ENCODE measurements around the gene SORL1.
A peak's percentile ranks its signal among the peaks of the same experiment; 100 is the strongest.

Gene SORL1

DNA sequence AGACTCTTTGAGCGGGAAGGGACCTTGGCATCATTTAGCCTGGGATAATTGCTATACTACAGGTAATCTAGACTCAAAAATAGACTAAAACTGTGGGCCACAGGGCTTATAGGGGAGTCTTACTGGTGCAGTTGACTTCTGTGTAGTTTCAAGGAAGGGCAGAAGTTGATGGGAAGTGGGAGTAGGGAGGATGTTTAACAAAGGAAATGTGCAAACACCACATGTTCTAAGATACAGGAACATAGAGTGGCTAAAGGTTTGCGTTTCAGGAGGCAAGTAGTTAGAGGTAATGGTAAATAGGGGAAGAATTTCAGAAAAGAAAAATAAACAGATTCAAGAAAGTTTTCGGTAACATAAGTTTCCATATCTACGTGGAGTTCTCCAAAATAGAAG, 14.4 kb upstream of the SORL1 start:
- Mint-ChIP-seq H3K4me3 (no peak overlapping the region), H3K4me1 (ENCODE audit: low read depth) (peaks cover 20% of the 10 kb centered on the region), H3K27me3 (ENCODE audit: low read depth) (peaks cover 2% of the 10 kb centered on the region), H3K9me3 (no peaks in the 10 kb centered on the region), H3K36me3 (ENCODE audit: low read depth) (peaks cover 8% of the 10 kb centered on the region), H3K27ac (no peak overlapping the region)

DNA sequence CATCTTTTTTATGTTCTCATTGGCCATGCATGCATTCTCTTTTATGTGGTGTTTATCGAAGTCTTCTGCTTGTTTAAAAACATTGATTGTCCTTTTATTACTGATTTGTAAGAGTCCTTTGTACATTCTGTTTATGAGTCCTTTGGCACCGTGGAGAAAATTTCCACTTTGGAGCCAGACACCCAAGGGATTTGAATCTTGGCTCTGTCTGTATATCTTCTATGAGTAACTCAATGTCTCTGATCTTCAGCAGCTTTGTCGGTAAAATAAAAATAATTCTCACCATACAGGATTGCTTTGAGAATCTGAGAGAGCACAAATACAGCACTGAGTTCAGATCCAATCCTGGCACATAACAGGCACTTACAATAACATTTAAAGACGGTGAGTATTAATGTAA, 12.8 kb upstream of the SORL1 start:
- no peak overlapping the region for H3K27ac Mint-ChIP-seq
- H3K4me3 Mint-ChIP-seq: no peak overlapping the region
- peaks cover 2% of the 10 kb centered on the region for H3K27me3 Mint-ChIP-seq (ENCODE audit: low read depth)
- H3K4me1 Mint-ChIP-seq (ENCODE audit: low read depth): peaks cover 24% of the 10 kb centered on the region
- no peaks in the 10 kb centered on the region for H3K9me3 Mint-ChIP-seq
- peaks cover 11% of the 10 kb centered on the region for H3K36me3 Mint-ChIP-seq (ENCODE audit: low read depth)

DNA sequence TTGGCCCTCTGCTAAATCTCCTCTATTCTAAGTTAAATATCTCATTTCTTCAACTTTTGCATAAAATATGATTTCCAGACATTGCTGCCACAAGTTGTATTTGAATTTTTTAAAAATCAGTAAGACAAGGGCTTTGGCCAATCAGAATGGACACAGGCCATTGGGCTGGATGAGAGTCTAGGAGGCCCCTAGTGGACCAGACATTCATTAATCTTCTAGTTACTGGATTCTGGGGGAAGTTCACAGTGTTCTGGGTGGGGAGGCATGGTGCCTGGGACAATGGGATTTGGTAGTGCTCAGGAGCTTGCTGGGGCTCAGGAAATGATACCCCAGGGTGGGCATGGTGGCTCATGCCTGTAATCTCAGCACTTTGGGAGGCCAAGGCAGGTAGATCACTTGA, 12.4 kb upstream of the SORL1 start:
- Mint-ChIP-seq H3K36me3 (ENCODE audit: low read depth) (peaks cover 13% of the 10 kb centered on the region), H3K4me3 (no peak overlapping the region), H3K9me3 (no peaks in the 10 kb centered on the region), H3K4me1 (ENCODE audit: low read depth) (peaks cover 28% of the 10 kb centered on the region), H3K27me3 (ENCODE audit: low read depth) (peaks cover 2% of the 10 kb centered on the region), H3K27ac (no peak overlapping the region)

DNA sequence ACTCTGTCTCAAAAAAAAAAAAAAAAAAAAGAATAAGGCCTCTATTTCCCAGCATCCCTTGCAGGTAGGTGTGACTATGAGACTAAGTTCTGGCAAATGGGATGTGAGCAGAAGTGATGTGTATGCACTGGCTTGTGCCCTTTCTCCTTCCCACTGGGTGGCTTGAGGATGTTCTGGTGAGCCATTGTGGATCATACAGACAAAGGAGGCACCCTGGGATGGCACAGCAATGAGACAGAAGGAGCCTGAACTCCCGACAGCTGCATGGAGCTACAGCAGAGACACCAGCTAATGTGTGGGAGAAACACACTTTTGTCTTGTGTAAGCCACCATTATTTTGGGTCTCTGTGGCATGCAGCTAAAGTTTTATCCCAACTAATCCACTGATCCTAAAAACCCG, 10.6 kb upstream of the SORL1 start:
- Mint-ChIP-seq H3K4me3 (no peak overlapping the region), H3K36me3 (ENCODE audit: low read depth) (peaks cover 18% of the 10 kb centered on the region), H3K27ac (no peak overlapping the region), H3K9me3 (no peaks in the 10 kb centered on the region), H3K27me3 (ENCODE audit: low read depth) (no peaks in the 10 kb centered on the region), H3K4me1 (ENCODE audit: low read depth) (peaks cover 34% of the 10 kb centered on the region)

DNA sequence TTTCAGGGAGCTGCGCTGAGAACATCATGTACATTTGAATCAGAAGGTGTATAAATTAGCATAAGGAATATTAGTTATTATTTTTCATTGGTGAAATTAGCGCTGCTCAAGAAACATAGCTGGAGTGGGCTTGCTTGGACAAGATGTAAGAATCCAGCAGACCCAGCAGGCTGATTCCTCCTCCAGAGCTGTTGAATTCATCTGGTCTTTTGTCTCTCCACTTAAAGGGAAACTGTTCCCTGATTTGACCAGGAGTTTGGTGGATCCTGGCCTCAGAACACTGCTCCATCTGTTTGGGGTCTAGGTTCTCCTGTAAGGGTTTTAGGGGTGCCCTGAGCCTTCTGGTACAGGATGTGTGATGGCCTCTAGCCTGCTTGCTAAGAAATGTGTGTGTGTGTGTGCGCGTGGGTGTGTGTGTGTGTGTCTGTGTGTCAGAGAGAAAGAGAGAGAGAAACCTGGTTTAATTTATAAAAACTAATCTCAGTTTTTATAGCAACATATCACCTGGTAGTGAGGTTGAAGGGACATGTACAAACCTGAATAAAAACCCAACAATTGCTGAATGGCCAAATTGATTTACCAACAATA, 8.3 kb upstream of the SORL1 start:
- H3K4me3 Mint-ChIP-seq: no peak overlapping the region
- peaks cover 41% of the 10 kb centered on the region for H3K4me1 Mint-ChIP-seq (ENCODE audit: low read depth)
- peaks cover 30% of the 10 kb centered on the region for H3K36me3 Mint-ChIP-seq (ENCODE audit: low read depth)
- H3K27me3 Mint-ChIP-seq (ENCODE audit: low read depth): no peaks in the 10 kb centered on the region
- H3K9me3 Mint-ChIP-seq: no peaks in the 10 kb centered on the region
- H3K27ac Mint-ChIP-seq: peak overlapping the region; percentile 52

DNA sequence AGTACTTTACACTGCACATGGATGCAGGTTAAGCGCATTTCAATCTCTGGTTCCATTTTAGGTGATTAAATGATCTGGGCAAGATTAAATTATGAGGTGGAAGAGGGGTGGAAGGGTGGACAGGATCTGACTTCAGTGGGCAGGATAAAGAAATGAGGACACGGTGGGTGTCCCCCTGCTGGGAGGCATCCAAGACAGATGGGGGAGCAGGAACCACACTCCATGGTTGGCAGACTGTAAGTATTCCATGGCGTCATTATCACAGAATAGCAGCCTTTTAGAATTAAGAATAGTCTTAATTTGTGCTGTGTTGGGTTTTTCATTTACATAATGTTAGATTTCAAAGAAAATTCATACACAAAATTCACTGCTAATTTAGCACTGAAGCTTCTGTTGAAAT, 7.6 kb upstream of the SORL1 start:
- Mint-ChIP-seq H3K4me3 (no peak overlapping the region), H3K27ac (no peak overlapping the region), H3K36me3 (ENCODE audit: low read depth) (peaks cover 28% of the 10 kb centered on the region), H3K4me1 (ENCODE audit: low read depth) (peaks cover 48% of the 10 kb centered on the region), H3K27me3 (ENCODE audit: low read depth) (no peaks in the 10 kb centered on the region), H3K9me3 (no peaks in the 10 kb centered on the region)

DNA sequence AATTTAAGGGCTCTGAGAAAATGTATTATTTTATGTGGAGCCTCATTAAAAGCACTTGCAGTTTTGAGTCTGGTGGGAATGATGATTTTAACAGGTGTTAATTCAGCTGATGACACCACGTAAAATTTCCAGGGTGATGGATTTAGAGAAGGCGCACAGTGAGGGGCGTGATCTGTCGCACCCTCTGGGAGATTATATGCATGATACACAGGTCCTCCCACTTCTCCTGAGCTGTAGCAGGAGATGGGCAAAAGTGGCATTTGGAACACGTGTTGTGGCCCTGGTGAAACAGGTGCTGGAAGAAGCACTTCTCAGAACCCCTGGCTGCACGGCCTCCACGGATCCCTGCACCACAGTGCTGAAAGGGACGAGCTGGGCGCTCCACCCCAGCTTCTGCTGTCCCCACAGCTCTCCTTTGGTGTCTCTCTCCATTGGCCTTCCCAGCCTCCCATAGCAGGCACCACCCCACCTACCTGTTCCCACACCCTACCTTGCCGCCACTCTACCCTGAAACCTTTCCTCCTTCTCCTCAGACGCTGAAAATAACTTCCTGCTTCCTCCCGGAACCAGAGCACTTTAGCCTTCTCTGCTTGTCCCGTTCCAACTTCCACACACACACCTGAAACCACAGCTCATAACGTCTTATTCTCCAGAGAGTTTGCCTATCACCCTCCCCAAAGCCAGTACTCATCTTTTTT, 6.9 kb upstream of the SORL1 start:
- no peaks in the 10 kb centered on the region for H3K27me3 Mint-ChIP-seq (ENCODE audit: low read depth)
- peak overlapping the region; percentile 6 for H3K4me3 Mint-ChIP-seq
- peaks cover 55% of the 10 kb centered on the region for H3K4me1 Mint-ChIP-seq (ENCODE audit: low read depth)
- H3K36me3 Mint-ChIP-seq (ENCODE audit: low read depth): peaks cover 28% of the 10 kb centered on the region
- H3K27ac Mint-ChIP-seq: peak overlapping the region; percentile 47
- H3K9me3 Mint-ChIP-seq: no peaks in the 10 kb centered on the region

DNA sequence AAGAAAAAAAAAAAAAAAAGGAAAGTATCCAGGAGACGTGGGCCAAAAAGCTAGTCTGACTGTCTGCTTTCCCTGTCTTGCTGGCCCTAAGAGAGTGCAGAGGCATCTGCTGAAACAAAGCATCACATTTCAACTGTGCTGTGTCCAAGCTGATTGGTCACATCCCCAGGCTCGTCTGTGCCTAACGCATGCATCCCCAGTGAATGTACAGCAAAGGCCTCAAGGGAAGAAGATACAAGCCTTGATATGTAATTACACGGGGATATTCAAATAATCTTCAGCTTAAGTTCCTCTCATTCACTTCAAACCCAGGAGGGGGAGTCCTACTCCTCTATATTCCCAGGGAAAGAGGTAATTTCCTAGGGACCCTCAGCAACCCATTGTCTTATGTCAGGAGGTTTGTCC, 5.4 kb upstream of the SORL1 start:
- no peaks in the 10 kb centered on the region for H3K27me3 Mint-ChIP-seq (ENCODE audit: low read depth)
- no peaks in the 10 kb centered on the region for H3K9me3 Mint-ChIP-seq
- H3K36me3 Mint-ChIP-seq (ENCODE audit: low read depth): peaks cover 30% of the 10 kb centered on the region
- peaks cover 62% of the 10 kb centered on the region for H3K4me1 Mint-ChIP-seq (ENCODE audit: low read depth)
- H3K27ac Mint-ChIP-seq: peak overlapping the region; percentile 67
- no peak overlapping the region for H3K4me3 Mint-ChIP-seq

DNA sequence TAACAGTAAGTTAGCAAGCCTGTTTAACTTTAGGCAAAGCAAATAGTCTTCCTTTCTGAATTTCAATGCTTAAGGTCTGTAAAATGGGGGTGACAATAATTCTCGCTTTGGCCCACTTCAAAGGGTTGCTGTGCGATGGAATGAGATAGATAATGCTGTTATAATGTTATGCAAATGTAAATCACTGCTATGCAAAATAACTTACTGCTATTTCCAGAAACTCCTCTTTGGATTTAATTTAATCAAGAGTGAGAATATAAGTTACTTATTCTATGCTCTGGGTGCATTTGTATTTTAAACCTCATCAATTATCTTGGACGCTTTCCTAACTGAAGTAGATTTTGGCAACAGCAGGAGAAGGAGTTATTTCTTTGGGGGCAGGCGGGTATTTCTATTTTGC, 4.1 kb upstream of the SORL1 start:
- Mint-ChIP-seq H3K36me3 (ENCODE audit: low read depth) (peaks cover 33% of the 10 kb centered on the region), H3K9me3 (no peaks in the 10 kb centered on the region), H3K4me3 (no peak overlapping the region), H3K27me3 (ENCODE audit: low read depth) (no peaks in the 10 kb centered on the region), H3K27ac (peak overlapping the region; percentile 83), H3K4me1 (ENCODE audit: low read depth) (peaks cover 66% of the 10 kb centered on the region)

DNA sequence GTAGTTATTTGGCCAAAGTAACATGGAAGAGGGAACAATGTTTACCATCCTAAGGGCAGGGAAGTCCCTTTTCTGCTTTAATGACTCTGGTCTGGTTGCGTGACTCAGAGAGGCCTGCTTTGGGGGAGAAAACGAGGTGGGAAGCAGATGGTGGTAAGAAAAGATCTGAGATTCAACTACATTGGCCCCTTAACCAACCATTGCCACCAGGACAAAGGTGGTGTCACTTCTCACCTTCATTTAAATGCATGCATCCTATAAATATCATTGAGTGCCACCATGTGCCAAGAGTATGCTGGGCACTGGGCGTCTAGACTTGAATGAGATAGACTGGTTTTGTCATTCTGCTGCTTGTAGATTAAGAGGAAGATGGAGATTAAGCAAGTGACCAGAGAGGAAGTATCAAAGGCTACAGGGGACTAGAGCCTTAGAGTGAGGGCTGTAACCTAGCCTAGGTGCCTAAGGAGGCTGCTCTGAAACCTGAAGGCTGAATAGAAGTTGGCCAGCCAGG, 3.6 kb upstream of the SORL1 start:
- Mint-ChIP-seq H3K27ac (peak overlapping the region; percentile 83), H3K4me1 (ENCODE audit: low read depth) (peaks cover 70% of the 10 kb centered on the region), H3K4me3 (peak overlapping the region; percentile 3), H3K36me3 (ENCODE audit: low read depth) (peaks cover 37% of the 10 kb centered on the region), H3K27me3 (ENCODE audit: low read depth) (no peaks in the 10 kb centered on the region), H3K9me3 (no peaks in the 10 kb centered on the region)

DNA sequence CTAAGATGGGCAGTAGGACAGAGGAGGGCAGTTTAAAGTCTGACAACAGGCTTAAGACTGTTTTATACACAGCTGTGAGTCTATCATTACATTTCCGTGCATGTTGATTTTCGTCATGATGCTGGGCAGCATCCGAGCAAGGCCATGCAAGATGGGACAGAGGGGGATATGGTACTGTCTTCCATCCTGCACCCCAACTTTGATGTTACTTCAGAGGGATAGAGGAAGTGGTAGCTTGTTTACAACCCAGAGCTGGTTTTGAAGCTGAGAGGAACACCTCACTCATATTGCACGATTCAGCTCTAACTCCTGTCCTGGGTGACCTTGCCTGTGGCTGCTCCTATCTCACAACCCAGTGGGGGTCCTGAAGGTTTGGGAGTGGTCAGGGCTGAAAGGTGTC, 3.0 kb upstream of the SORL1 start:
- Mint-ChIP-seq H3K9me3 (no peaks in the 10 kb centered on the region), H3K4me1 (ENCODE audit: low read depth) (peaks cover 73% of the 10 kb centered on the region), H3K27ac (peak overlapping the region; percentile 83), H3K27me3 (ENCODE audit: low read depth) (no peaks in the 10 kb centered on the region), H3K4me3 (peak overlapping the region; percentile 69), H3K36me3 (ENCODE audit: low read depth) (peaks cover 39% of the 10 kb centered on the region)

DNA sequence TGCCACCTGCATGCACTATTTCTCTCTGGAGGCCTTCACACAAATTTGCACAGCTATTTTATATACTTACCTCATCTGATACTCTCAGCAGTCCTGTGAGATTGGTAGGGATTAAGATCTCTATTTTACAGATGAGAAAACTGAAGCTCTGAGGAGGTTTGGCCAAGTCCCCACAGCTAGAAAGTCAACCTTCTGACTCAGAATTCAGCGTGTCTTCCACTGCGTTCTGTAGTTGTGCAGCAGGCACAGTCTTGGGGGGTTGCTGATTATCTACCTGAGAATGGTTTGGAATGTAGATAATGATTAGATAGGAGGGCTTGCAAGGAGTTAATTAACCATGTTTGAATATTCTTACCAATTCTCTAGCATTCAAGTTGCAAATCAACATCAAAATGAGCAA, 2.5 kb upstream of the SORL1 start:
- Mint-ChIP-seq H3K27ac (peak overlapping the region; percentile 83), H3K9me3 (no peaks in the 10 kb centered on the region), H3K4me1 (ENCODE audit: low read depth) (peaks cover 75% of the 10 kb centered on the region), H3K36me3 (ENCODE audit: low read depth) (peaks cover 41% of the 10 kb centered on the region), H3K27me3 (ENCODE audit: low read depth) (no peaks in the 10 kb centered on the region), H3K4me3 (peak overlapping the region; percentile 69)

DNA sequence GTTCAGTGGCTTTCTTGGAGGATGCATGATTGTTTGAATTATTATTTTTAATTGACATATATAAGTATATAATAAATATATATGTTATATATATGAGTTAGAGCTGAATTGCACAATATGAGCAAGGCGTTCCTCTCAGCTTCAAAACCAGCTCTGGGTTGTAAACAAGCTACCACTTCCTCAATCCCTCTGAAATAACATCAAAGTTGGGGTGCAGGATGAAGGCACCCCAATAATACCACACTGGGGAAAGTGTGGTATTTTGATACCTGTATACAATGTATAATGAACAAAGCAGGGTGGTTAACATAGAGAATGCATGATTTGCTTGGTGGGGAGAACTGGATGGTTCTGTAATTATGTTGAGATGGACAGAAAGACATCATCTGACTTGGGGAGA, 1.7 kb upstream of the SORL1 start:
- Mint-ChIP-seq H3K27me3 (ENCODE audit: low read depth) (no peaks in the 10 kb centered on the region), H3K9me3 (no peaks in the 10 kb centered on the region), H3K36me3 (ENCODE audit: low read depth) (peaks cover 46% of the 10 kb centered on the region), H3K4me3 (peak overlapping the region; percentile 79), H3K27ac (peak overlapping the region; percentile 83), H3K4me1 (ENCODE audit: low read depth) (peaks cover 80% of the 10 kb centered on the region)

DNA sequence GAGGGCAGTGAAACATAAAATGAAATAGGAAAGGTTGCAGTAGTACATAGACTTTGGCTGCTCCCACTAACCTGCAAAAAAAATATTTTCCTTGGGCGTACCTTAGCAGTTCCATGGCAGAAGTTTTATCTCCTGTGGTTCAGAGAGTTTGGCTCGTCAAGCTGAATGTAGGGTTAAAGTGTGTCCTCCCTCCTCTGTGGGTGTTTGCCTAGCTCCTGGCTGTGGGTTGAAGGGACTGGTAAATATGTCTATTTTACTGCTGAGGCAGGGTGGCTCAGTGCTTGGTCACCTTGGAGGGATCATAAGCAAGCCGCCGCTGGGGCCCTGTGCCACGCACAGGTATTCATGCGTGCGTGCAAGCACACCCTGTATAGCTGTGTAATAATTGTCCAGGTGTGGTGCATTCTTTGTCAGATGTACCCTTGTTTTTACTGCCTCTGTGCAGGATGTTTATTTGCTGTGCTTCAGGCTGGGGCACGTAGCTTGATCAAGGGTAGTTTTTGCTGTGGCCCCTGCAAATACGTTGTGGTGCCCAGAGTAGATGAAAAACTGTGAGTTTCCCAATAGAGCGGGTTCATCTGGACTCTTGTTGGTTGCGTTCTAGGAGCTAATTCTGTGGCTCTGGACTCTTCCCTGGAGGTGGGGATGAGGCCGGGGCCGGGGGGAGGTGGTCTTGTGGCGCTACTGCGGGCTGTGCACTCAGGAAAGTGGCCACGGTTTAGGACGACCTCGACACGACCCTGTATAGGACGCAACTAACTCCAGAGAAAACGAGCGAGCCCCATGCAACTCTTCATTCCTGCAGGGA, 732 bp upstream of the SORL1 start:
- H3K27ac Mint-ChIP-seq: peak overlapping the region; percentile 83
- no peaks in the 10 kb centered on the region for H3K9me3 Mint-ChIP-seq
- H3K4me1 Mint-ChIP-seq (ENCODE audit: low read depth): peaks cover 77% of the 10 kb centered on the region
- H3K4me3 Mint-ChIP-seq: peak overlapping the region; percentile 79
- H3K36me3 Mint-ChIP-seq (ENCODE audit: low read depth): peaks cover 42% of the 10 kb centered on the region
- H3K27me3 Mint-ChIP-seq (ENCODE audit: low read depth): no peaks in the 10 kb centered on the region

Measured in T-helper 1 cell treated with Interleukin-12 subunit alpha and Interleukin-12 subunit beta and Interleukin-4 antibody, amounts not matched to agents 30 μg/mL and 1 μg/mL, for 36 hours (primary cell).